Astrocyte (in vitro differentiated cells and primary cell): ENCODE data around the gene RO60.

Experiments
- EZH2 ChIP-seq: IDR thresholded peaks from 2 replicates; pipeline ENCODE4 v1.6.1; 2012; ENCODE audit warnings: mild to moderate bottlenecking, low read length, inconsistent platforms; ENCODE audit not compliant: insufficient read depth
- TF ChIP-seq, protein P1 (sequence below): IDR thresholded peaks from 2 replicates; pipeline ENCODE4 v1.5.1; 2011; ENCODE audit warnings: low read depth, mild to moderate bottlenecking, inconsistent platforms, low read length, moderate library complexity; ENCODE audit not compliant: insufficient read depth

DNA sequence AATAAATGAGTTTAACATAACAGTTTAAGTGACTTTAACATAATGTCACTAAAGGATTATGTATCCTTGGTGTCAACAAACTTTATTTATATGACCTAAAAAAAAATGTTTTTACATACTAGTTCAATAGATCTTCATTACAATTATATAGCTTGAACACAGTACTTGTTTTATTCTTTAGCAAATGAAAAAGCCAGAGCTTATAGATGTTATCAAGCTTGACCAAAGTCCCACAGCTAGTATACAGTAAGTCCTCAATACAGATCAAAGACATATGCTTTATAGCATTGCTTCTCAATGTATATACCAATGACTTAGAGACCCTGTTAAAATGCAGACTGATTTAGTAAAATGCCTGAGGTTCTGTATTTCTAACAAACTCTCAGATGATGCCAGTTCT is 42.6 kb upstream of the RO60 start:
- TF ChIP-seq, protein P1, sequence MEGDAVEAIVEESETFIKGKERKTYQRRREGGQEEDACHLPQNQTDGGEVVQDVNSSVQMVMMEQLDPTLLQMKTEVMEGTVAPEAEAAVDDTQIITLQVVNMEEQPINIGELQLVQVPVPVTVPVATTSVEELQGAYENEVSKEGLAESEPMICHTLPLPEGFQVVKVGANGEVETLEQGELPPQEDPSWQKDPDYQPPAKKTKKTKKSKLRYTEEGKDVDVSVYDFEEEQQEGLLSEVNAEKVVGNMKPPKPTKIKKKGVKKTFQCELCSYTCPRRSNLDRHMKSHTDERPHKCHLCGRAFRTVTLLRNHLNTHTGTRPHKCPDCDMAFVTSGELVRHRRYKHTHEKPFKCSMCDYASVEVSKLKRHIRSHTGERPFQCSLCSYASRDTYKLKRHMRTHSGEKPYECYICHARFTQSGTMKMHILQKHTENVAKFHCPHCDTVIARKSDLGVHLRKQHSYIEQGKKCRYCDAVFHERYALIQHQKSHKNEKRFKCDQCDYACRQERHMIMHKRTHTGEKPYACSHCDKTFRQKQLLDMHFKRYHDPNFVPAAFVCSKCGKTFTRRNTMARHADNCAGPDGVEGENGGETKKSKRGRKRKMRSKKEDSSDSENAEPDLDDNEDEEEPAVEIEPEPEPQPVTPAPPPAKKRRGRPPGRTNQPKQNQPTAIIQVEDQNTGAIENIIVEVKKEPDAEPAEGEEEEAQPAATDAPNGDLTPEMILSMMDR: no peak
- no peak for TF ChIP-seq EZH2
